GM12878 (cell line): ENCODE data around the gene ARHGAP6. TPM values are rescaled to one million over a fixed set of nuclear protein-coding genes. Genes with fewer than 3 reads are reported as not detected.

Experiments
- ATAC-seq: fragments of 200-7000 bp; cut with Tn5 transposase; 3 replicates; pipeline ENCODE4 v1.9.1; 2020; ENCODE audit warnings: mild to moderate bottlenecking, moderate library complexity
- BruUV-seq: library from RNA; stranded (reverse); fragments of 400-500 nt; replicated peaks from 2 replicates; lab custom pipeline; 2021; lab: Mats Ljungman, UMichigan
- CTCF ChIA-PET: fragments of 300-600 bp; sonication (Branson Sonifier 250); formaldehyde crosslinking; extraction: SDS; loops from one replicate; lab custom pipeline; 2021; ENCODE audit warnings: inconsistent platforms; lab: Yijun Ruan, JAX
- POLR2A ChIA-PET: fragments of 350-600 bp; formaldehyde crosslinking; extraction: SDS; loops from one replicate; lab custom pipeline; 2021; ENCODE audit warnings: inconsistent platforms; lab: Charles Lee
- RAD21 ChIA-PET: fragments of 300-600 bp; sonication (Branson Sonifier 250); formaldehyde crosslinking; loops from one replicate; lab custom pipeline; 2023; ENCODE audit warnings: antibody characterized with exemption; ENCODE audit not compliant: unreplicated experiment; lab: Charles Lee
- SMC1A ChIA-PET: fragments of 300-600 bp; sonication (Branson Sonifier 250); formaldehyde crosslinking; loops from one replicate; lab custom pipeline; 2023; ENCODE audit not compliant: unreplicated experiment, uncharacterized antibody; lab: Charles Lee
- DNase-seq: peaks from one replicate; pipeline ENCODE4 v3.0.0-alpha.2; 2011; ENCODE audit warnings: low read depth, low spot score
- FAIRE-seq: peaks from 3 replicates; lab custom pipeline; 2011; peaks lifted over from hg19 to GRCh38; lab: Jason Lieb, UNC
- H2AFZ ChIP-seq: 2 replicates; pipeline ENCODE4 v1.6.0; 2011; ENCODE audit warnings: low read depth, low read length, control low read depth; ENCODE audit not compliant: control insufficient read depth
- H3K27ac ChIP-seq: 2 replicates; pipeline ENCODE4 v1.5.1; 2011; ENCODE audit warnings: control low read depth; ENCODE audit not compliant: control insufficient read depth, insufficient read depth
- H3K27me3 ChIP-seq, 2 experiments: replicated peaks in 1 of 2; 2 replicates each; pipeline versions ENCODE4 v1.6.0 to v1.6.1; 2011; ENCODE audit warnings: low read length in 1 of 2; ENCODE audit not compliant: control insufficient read depth in 2 of 2, insufficient read depth in 2 of 2
- H3K36me3 ChIP-seq, 2 experiments: 2 replicates each; pipeline ENCODE4 v1.5.1; 2011; ENCODE audit warnings: low read length in 1 of 2; ENCODE audit not compliant: control insufficient read depth in 2 of 2, insufficient read depth in 2 of 2
- H3K4me1 ChIP-seq: 2 replicates; pipeline ENCODE4 v1.6.1; 2011; ENCODE audit warnings: mild to moderate bottlenecking, low read length, moderate library complexity, mixed read lengths; ENCODE audit not compliant: control insufficient read depth, insufficient read depth
- H3K4me2 ChIP-seq: 2 replicates; pipeline ENCODE4 v1.6.0; 2011; ENCODE audit warnings: control low read depth; ENCODE audit not compliant: control insufficient read depth, insufficient read depth
- H3K4me3 ChIP-seq: fragments of 200-600 bp; sonication (generic); 2 replicates; pipeline ENCODE4 v1.5.1; 2016
- H3K79me2 ChIP-seq: 2 replicates; pipeline ENCODE4 v1.6.0; 2011; ENCODE audit warnings: low read length; ENCODE audit not compliant: control insufficient read depth, insufficient read depth
- H3K9ac ChIP-seq: 2 replicates; pipeline ENCODE4 v1.8.0; 2011; ENCODE audit warnings: low read length, control low read depth, mixed read lengths; ENCODE audit not compliant: control insufficient read depth, insufficient read depth
- H3K9me3 ChIP-seq: replicated peaks from 3 replicates; pipeline ENCODE4 v1.5.1; 2011; ENCODE audit warnings: mild to moderate bottlenecking, low read length; ENCODE audit not compliant: control insufficient read depth, insufficient read depth
- H4K20me1 ChIP-seq: 2 replicates; pipeline ENCODE4 v1.6.0; 2011; ENCODE audit not compliant: control insufficient read depth, insufficient read depth
- CREM ChIP-seq: IDR thresholded peaks from 2 replicates; pipeline ENCODE4 v1.6.1; 2014; ENCODE audit warnings: antibody characterized with exemption, low read depth
- CTCF ChIP-seq, 3 experiments: IDR thresholded peaks in 2 of 3; conservative IDR thresholded peaks in 1 of 3; 2 replicates each; pipeline ENCODE4 v1.5.1; 2011; ENCODE audit warnings: low read depth in 3 of 3, low read length in 3 of 3, mild to moderate bottlenecking in 3 of 3, control low read depth in 2 of 3, moderate library complexity in 2 of 3, inconsistent platforms in 1 of 3, mixed read lengths in 1 of 3; ENCODE audit not compliant: control insufficient read depth in 2 of 3, insufficient read depth in 1 of 3; ENCODE audit errors: extremely low read depth in 1 of 3
- FOXM1 ChIP-seq: IDR thresholded peaks from 2 replicates; pipeline ENCODE4 v1.6.1; 2012; ENCODE audit warnings: low read depth, mild to moderate bottlenecking, inconsistent platforms, low read length, moderate library complexity
- IKZF2 ChIP-seq, 2 experiments: fragments of 450-650 bp; IDR thresholded peaks; 2 replicates each; pipeline ENCODE4 v1.6.1; 2017; ENCODE audit warnings: mild to moderate bottlenecking in 2 of 2, moderate library complexity in 2 of 2
- NFXL1 ChIP-seq: fragments of 450-650 bp; IDR thresholded peaks from 2 replicates; pipeline ENCODE4 v1.6.1; 2017; ENCODE audit warnings: antibody characterized with exemption, mild to moderate bottlenecking, borderline replicate concordance
- RB1 ChIP-seq: fragments of 450-650 bp; formaldehyde crosslinking; IDR thresholded peaks from 2 replicates; pipeline ENCODE4 v1.6.1; 2017; ENCODE audit warnings: mild to moderate bottlenecking, borderline replicate concordance
- RCOR1 ChIP-seq: conservative IDR thresholded peaks from 2 replicates; pipeline ENCODE4 v1.6.1; 2012; ENCODE audit warnings: low read depth, low read length, improper control_type of control experiment
- RELA ChIP-seq: fragments of 450-650 bp; IDR thresholded peaks from 2 replicates; pipeline ENCODE4 v1.8.0; 2014; ENCODE audit warnings: borderline replicate concordance; ENCODE audit not compliant: partially characterized antibody
- SPI1 ChIP-seq: IDR thresholded peaks from 2 replicates; pipeline ENCODE4 v1.6.1; 2011; ENCODE audit warnings: low read depth, mild to moderate bottlenecking, low read length, moderate library complexity, borderline replicate concordance; ENCODE audit not compliant: insufficient read depth
- ZBTB11 ChIP-seq: fragments of 450-650 bp; formaldehyde crosslinking; IDR thresholded peaks from 2 replicates; pipeline ENCODE4 v1.5.0; 2022; ENCODE audit warnings: mild to moderate bottlenecking, missing genetic modification characterization
- ZNF687 ChIP-seq: fragments of 450-650 bp; IDR thresholded peaks from 2 replicates; pipeline ENCODE4 v1.6.1; 2017; ENCODE audit warnings: mild to moderate bottlenecking, moderate library complexity
- WGBS: methylation state at CpG from one replicate; pipeline ENCODE4 v1.1.6; 2016; ENCODE audit warnings: low lambda C conversion rate; ENCODE audit not compliant: insufficient replicate concordance, insufficient coverage; ENCODE audit errors: missing lambda C conversion rate; 5-methylcytosine and 5-hydroxymethylcytosine counted together
- in situ Hi-C: fragments of 300-500 bp; cut with MboI; formaldehyde crosslinking; loops from 9 replicates; pipeline ENCODE4 v1.14.3; 2018; ENCODE audit warnings: mixed read lengths
- intact Hi-C: fragments of 100-400 bp; cut with micrococcal nuclease; formaldehyde crosslinking; loops from one replicate; pipeline ENCODE4 v1.14.2; 2022; ENCODE audit not compliant: unreplicated experiment
- polyA plus RNA-seq, 11 experiments: library from polyadenylated mRNA; depleted of rRNA in 4 of 11; unstranded in 6 of 11; stranded (reverse) in 5 of 11; fragments of >200 nt; fragmentation: Nextera tagmentation in 4 of 11; fragmentation: Illumina TruSeq in 1 of 11; extraction: Ambion mirVana in 4 of 11; extraction: Trizol in 1 of 11; gene quantifications; 1 replicate in 1 of 11; 2 replicates in 10 of 11; pipeline versions ENCODE4 v1.2.1 to v1.2.3, GENCODE V29; 2011 to 2016; ENCODE audit warnings: inconsistent platforms in 2 of 11, missing spikeins in 2 of 11, low read depth in 1 of 11
- total RNA-seq, 4 experiments: library from RNA; depleted of rRNA in 3 of 4; stranded (reverse); fragments of >200 nt in 3 of 4; fragmentation: Illumina TruSeq in 1 of 4; extraction: Trizol in 1 of 4; gene quantifications; 2 replicates each; pipeline versions ENCODE4 v1.2.1 to v1.2.3, GENCODE V29; 2013 to 2021
- TF ChIP-seq, protein P1 (sequence below): fragments of 450-650 bp; IDR thresholded peaks from 2 replicates; pipeline ENCODE4 v1.6.1; 2016; ENCODE audit warnings: mild to moderate bottlenecking

ARHGAP6 gene
- total and polyA plus RNA-seq, 10 of the 15 experiments (the other 5 are each of a cell fraction or from before 2014, with no cell fraction given) = 0.20 to 1.8 (median 0.76) TPM

DNA sequence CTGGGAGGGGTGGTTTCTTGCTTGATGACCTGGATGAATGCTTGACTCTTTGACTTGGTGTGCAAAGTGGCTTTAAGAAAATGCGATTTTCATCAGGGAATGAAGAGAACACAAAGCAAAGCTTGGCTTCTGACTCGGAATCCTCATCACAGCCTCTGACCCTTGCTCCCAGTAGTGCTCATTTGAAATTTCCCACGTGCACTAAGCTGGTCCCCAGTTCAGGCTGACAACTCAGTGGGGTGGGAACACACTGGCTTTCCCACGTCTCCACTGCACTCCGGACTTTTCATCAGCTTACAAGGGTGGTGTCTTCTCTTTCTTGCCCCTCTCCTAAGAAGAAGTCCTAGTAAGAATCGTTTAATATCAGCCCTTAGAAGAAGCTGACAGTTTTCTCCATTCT, 501.3 kb downstream of the ARHGAP6 start:
- intact Hi-C loops = no loop called here
- in situ Hi-C loops = no loop called here

More for the DNA sequence above, 501.3 kb downstream of the ARHGAP6 start:
- ChIA-PET POLR2A (no interaction called here), SMC1A (no interaction called here), CTCF (no interaction called here), RAD21 (no interaction called here)
- BruUV-seq = no TSS peak
- ATAC-seq = no peak
- Histone ChIP-seq H3K79me2 (no peaks in the 10 kb centered on the region), H3K27me3 (no peaks in the 10 kb centered on the region), H3K9me3 (no peaks in the 10 kb centered on the region), H3K4me3 (no peak overlapping the region), H3K4me2 (no peak overlapping the region), H3K36me3 (no peaks in the 10 kb centered on the region), H4K20me1 (no peaks in the 10 kb centered on the region), H3K27ac (no peak overlapping the region), H2AFZ (no peak overlapping the region), H3K9ac (no peak overlapping the region), H3K4me1 (no peaks in the 10 kb centered on the region)
- TF ChIP-seq IKZF2 (IDR thresholded peaks at IDR 0.05) = no peak
- no peak for TF ChIP-seq RB1
- no peak for TF ChIP-seq CREM
- TF ChIP-seq CTCF (IDR thresholded peaks at IDR 0.05 in 2 of 3, conservative IDR thresholded peaks at IDR 0.05 in 1 of 3; ENCODE audit: control insufficient read depth in 2 of 3, extremely low read depth in 1 of 3, insufficient read depth in 1 of 3, low read depth in 3 of 3, low read length in 3 of 3) = no peak
- no peak for TF ChIP-seq ZNF687
- TF ChIP-seq RELA = no peak
- no peak for TF ChIP-seq RCOR1
- TF ChIP-seq NFXL1 = no peak
- TF ChIP-seq ZBTB11 (CRISPR knock-in tag) = no peak
- no peak for TF ChIP-seq SPI1
- no peak for TF ChIP-seq FOXM1
- TF ChIP-seq, protein P1, sequence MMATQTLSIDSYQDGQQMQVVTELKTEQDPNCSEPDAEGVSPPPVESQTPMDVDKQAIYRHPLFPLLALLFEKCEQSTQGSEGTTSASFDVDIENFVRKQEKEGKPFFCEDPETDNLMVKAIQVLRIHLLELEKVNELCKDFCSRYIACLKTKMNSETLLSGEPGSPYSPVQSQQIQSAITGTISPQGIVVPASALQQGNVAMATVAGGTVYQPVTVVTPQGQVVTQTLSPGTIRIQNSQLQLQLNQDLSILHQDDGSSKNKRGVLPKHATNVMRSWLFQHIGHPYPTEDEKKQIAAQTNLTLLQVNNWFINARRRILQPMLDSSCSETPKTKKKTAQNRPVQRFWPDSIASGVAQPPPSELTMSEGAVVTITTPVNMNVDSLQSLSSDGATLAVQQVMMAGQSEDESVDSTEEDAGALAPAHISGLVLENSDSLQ = no peak
- WGBS = 3% methylated on average over 6 of the region's 6 CpGs
- no peak for FAIRE-seq
- DNase-seq = no peak
